Measurements from ENCODE around the gene PPL.

PPL gene

GRCh38 chr16:4947722-4948503, 11.0 kb upstream of the PPL start:
- no peak for FAIRE-seq
- TF ChIP-seq POLR2AphosphoS5 (IDR thresholded peaks at IDR 0.05; ENCODE audit: low read depth, low read length) (no peak), SPI1 (IDR thresholded peaks at IDR 0.05; ENCODE audit: low read depth, low read length) (no peak), TAF1 (IDR thresholded peaks at IDR 0.05; ENCODE audit: low read depth, low read length) (no peak), PAX5 (IDR thresholded peaks at IDR 0.05; ENCODE audit: insufficient read depth, low read length, severe bottlenecking) (no peak), POU2F2 (IDR thresholded peaks at IDR 0.05; ENCODE audit: low read depth, low read length) (no peak), POLR2A (IDR thresholded peaks at IDR 0.05; ENCODE audit: low read depth, low read length) (no peak)
- DNase-seq (ENCODE audit: insufficient read length, low spot score): no peak

- no peak for FAIRE-seq
- TF ChIP-seq POLR2AphosphoS5 (IDR thresholded peaks at IDR 0.05; ENCODE audit: low read depth, low read length): no peak
- no peak for TF ChIP-seq PAX5 (IDR thresholded peaks at IDR 0.05; ENCODE audit: insufficient read depth, low read length, severe bottlenecking)
- no peak for TF ChIP-seq POU2F2 (IDR thresholded peaks at IDR 0.05; ENCODE audit: low read depth, low read length)
- TF ChIP-seq SPI1 (IDR thresholded peaks at IDR 0.05; ENCODE audit: low read depth, low read length): no peak
- no peak for TF ChIP-seq POLR2A (IDR thresholded peaks at IDR 0.05; ENCODE audit: low read depth, low read length)
- no peak for TF ChIP-seq TAF1 (IDR thresholded peaks at IDR 0.05; ENCODE audit: low read depth, low read length)
- no peak for DNase-seq (ENCODE audit: insufficient read length, low spot score)
Measured at GRCh38 chr16:4946917-4947316, 10.0 kb upstream of the PPL start.

GRCh38 chr16:4945560-4946502, 8.9 kb upstream of the PPL start:
- no peak for DNase-seq (ENCODE audit: insufficient read length, low spot score)
- TF ChIP-seq POLR2A (IDR thresholded peaks at IDR 0.05; ENCODE audit: low read depth, low read length) (no peak), TAF1 (IDR thresholded peaks at IDR 0.05; ENCODE audit: low read depth, low read length) (no peak), PAX5 (IDR thresholded peaks at IDR 0.05; ENCODE audit: insufficient read depth, low read length, severe bottlenecking) (no peak), POLR2AphosphoS5 (IDR thresholded peaks at IDR 0.05; ENCODE audit: low read depth, low read length) (no peak), SPI1 (IDR thresholded peaks at IDR 0.05; ENCODE audit: low read depth, low read length) (no peak), POU2F2 (IDR thresholded peaks at IDR 0.05; ENCODE audit: low read depth, low read length) (no peak)
- FAIRE-seq: no peak

- TF ChIP-seq SPI1 (IDR thresholded peaks at IDR 0.05; ENCODE audit: low read depth, low read length) (no peak), POU2F2 (IDR thresholded peaks at IDR 0.05; ENCODE audit: low read depth, low read length) (no peak), POLR2A (IDR thresholded peaks at IDR 0.05; ENCODE audit: low read depth, low read length) (no peak), PAX5 (IDR thresholded peaks at IDR 0.05; ENCODE audit: insufficient read depth, low read length, severe bottlenecking) (no peak), TAF1 (IDR thresholded peaks at IDR 0.05; ENCODE audit: low read depth, low read length) (no peak), POLR2AphosphoS5 (IDR thresholded peaks at IDR 0.05; ENCODE audit: low read depth, low read length) (no peak)
- FAIRE-seq (no peak), DNase-seq (ENCODE audit: insufficient read length, low spot score) (no peak)
Measured at GRCh38 chr16:4944333-4945281, 7.7 kb upstream of the PPL start.

GRCh38 chr16:4942481-4942880, 5.5 kb upstream of the PPL start:
- FAIRE-seq (no peak), DNase-seq (ENCODE audit: insufficient read length, low spot score) (no peak)
- no peak for TF ChIP-seq TAF1 (IDR thresholded peaks at IDR 0.05; ENCODE audit: low read depth, low read length)
- TF ChIP-seq POU2F2 (IDR thresholded peaks at IDR 0.05; ENCODE audit: low read depth, low read length): no peak
- TF ChIP-seq PAX5 (IDR thresholded peaks at IDR 0.05; ENCODE audit: insufficient read depth, low read length, severe bottlenecking): no peak
- no peak for TF ChIP-seq POLR2AphosphoS5 (IDR thresholded peaks at IDR 0.05; ENCODE audit: low read depth, low read length)
- no peak for TF ChIP-seq POLR2A (IDR thresholded peaks at IDR 0.05; ENCODE audit: low read depth, low read length)
- no peak for TF ChIP-seq SPI1 (IDR thresholded peaks at IDR 0.05; ENCODE audit: low read depth, low read length)

- no peak for FAIRE-seq
Measured at GRCh38 chr16:4940719-4941118, 3.8 kb upstream of the PPL start.

GRCh38 chr16:4938683-4939030, 1.7 kb upstream of the PPL start:
- no peak for FAIRE-seq
- TF ChIP-seq PAX5 (IDR thresholded peaks at IDR 0.05; ENCODE audit: insufficient read depth, low read length, severe bottlenecking): no peak
- no peak for TF ChIP-seq POLR2A (IDR thresholded peaks at IDR 0.05; ENCODE audit: low read depth, low read length)
- no peak for TF ChIP-seq POU2F2 (IDR thresholded peaks at IDR 0.05; ENCODE audit: low read depth, low read length)
- TF ChIP-seq SPI1 (IDR thresholded peaks at IDR 0.05; ENCODE audit: low read depth, low read length): no peak
- TF ChIP-seq POLR2AphosphoS5 (IDR thresholded peaks at IDR 0.05; ENCODE audit: low read depth, low read length): no peak
- TF ChIP-seq TAF1 (IDR thresholded peaks at IDR 0.05; ENCODE audit: low read depth, low read length): no peak
- DNase-seq (ENCODE audit: insufficient read length, low spot score): no peak

More at GRCh38 chr16:4940719-4941118, 3.8 kb upstream of the PPL start:
- TF ChIP-seq POU2F2 (IDR thresholded peaks at IDR 0.05; ENCODE audit: low read depth, low read length): no peak
- no peak for TF ChIP-seq POLR2AphosphoS5 (IDR thresholded peaks at IDR 0.05; ENCODE audit: low read depth, low read length)
- no peak for TF ChIP-seq POLR2A (IDR thresholded peaks at IDR 0.05; ENCODE audit: low read depth, low read length)
- no peak for TF ChIP-seq TAF1 (IDR thresholded peaks at IDR 0.05; ENCODE audit: low read depth, low read length)
- TF ChIP-seq SPI1 (IDR thresholded peaks at IDR 0.05; ENCODE audit: low read depth, low read length): no peak
- TF ChIP-seq PAX5 (IDR thresholded peaks at IDR 0.05; ENCODE audit: insufficient read depth, low read length, severe bottlenecking): no peak
- no peak for DNase-seq (ENCODE audit: insufficient read length, low spot score)

Measured in GM12891 (cell line).